HG03135 (cell line): Measurements from ENCODE around the gene HCRTR1.

Source experiments
- ATAC-seq: cut with Tn5 transposase; IDR thresholded peaks from one replicate; pipeline ENCODE4 v1.9.1; 2021; ENCODE audit warnings: mild to moderate bottlenecking, moderate library complexity; ENCODE audit not compliant: unreplicated experiment

Gene HCRTR1

DNA sequence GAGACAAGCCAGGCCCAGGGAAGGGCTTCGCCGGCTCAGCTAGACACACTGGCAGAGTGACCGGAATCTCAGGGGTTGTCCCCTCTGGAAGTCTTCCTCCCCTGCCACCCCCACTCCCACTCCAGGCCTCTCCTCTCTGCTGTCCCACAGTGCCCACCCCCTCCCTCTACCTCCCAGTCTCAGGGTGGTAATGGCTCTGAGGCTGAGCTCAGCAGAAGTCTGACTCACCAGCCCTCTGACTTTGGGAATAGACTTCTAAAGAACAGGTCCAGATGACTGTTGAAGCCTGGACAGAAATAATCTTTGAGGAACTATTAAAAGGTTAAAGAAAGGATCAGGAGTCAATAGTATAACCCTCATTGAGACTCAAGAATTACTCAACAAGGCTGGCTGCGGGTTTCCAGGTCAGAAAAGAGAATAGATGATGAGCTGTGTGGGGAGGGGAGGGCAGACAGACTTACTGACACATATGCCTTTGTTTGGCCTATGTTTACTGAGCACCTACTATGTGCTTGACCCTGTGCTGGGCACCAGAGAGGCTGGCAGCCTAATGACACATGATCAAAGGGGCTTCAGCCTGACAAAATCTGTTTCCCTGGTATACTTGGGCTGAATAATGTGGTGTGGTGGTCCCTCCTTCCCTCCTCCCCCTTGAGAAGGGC, 8.2 kb downstream of the HCRTR1 start:
- ATAC-seq, result no peak

DNA sequence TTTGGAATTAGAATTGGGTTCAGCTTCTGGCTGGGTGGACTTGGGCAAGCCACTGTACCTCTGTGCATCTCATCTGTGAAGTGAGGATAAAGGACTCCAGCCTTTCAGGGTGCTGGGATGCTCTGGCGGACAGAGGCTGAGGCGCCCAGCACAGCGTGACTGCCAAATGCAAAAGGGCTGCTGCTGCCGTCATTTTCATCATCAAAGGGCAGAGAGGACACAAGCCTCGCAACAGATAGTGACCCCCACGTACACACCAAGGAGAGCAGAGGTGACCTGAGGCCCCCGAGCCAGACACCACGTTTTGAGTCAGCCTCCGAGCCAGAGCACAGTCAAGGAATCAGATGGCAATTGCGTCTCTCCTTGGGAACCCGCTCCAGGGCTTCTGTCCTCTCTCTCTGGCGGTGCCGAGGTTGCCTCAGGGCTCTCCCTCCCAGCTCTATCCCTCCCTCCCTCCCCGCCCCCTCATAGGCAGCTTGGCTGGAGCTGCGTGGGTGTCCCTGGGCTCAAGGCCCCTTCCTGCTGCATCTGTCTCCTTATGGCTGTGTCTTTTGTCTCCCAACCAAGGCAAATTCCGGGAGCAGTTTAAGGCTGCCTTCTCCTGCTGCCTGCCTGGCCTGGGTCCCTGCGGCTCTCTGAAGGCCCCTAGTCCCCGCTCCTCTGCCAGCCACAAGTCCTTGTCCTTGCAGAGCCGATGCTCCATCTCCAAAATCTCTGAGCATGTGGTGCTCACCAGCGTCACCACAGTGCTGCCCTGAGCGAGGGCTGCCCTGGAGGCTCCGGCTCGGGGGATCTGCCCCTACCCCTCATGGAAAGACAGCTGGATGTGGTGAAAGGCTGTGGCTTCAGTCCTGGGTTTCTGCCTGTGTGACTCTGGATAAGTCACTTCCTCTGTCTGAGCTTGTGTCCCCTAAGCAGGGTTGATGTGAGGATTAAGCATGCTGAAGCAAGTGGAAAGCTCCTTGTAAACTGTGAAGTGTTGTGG, 9.0 kb downstream of the HCRTR1 start:
- no peak for ATAC-seq

DNA sequence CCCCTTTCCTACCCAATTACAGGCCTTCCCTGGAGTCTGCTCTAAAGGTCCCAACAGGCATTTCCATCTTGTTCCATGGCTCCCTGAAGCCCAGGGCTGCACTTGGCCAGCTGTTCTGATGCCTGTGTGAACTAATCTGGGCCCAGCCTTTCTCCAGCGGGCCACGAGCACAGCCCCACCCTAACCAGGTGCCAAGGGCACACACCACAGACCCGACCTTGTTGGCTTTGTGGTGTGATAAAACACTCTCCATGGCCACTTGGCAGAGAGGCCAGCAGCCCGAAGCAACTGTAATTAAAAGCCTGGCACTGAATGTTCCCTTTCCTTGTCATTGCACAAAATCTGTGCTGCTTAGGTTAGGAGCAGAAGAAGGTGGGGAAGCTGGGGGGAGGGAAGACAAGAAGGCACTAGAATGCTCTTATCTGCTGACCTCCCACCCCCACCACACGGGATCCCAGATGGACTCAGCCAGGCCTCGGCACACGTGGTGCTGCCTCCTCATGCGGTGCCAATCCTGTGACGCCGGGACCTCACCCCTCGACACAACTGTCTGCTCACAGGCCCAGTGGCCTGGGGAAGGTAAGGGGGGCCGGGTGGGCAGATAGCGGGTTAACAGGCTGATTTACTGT, 9.9 kb downstream of the HCRTR1 start:
- ATAC-seq, result no peak

DNA sequence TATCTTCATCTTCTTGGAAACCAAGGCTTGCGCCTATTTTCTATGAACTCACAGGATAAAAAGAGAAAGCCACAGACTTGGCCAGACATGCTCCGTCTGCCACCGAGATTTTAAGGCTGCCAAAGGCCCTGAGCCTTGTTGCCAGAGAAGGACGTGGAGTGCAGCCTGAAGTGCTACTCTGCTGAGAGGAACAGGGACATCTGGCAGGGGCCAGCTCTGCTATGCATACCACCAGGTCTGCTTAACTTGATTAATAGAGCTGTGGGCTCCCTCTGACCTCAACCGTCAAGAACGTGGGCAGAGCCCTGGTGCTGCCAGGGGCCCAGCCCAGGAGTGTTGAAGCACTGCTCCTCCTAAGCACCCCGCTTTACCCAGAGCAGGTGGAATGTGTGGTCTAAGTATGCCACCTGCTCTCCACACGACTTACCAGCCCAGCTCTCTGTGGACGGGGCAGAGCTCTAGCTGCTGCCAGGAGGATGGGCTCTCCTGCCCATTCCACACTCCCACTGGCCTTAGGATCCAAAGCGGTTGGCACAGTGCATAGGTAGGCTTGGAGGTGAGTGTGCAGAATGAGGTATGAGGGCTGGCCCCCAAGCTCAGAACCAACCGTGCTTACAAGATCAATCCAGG, 10.6 kb downstream of the HCRTR1 start:
- ATAC-seq, result no peak

DNA sequence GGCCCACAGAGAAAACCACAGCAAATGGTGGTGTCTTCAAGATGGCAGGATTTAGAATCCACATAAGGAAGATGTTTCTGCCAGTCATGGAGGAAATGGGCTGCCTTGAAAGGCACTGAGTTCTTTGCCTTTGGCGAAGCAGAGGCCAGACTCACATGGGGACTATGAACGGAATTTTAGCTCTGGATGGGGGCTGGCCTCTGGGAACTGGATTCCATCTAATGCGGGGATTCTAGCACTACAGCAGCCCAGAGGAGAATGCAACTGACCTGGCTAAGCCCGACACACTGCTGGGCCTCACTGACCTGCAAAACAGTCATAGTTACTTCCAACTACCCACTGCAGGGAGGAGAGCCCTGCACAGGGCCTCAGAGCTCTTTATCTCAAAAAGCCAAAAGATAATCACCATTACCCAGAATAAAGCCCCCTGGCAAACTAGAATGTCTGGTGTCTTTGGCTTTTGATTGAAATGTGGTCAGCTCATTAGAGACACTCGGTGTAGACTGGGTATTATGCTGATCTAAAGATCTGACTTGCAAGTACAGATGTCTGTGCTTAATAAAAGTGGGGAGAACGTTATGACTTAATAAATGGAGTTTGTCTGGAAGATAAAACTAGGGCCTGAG, 11.6 kb downstream of the HCRTR1 start:
- ATAC-seq, result no peak

DNA sequence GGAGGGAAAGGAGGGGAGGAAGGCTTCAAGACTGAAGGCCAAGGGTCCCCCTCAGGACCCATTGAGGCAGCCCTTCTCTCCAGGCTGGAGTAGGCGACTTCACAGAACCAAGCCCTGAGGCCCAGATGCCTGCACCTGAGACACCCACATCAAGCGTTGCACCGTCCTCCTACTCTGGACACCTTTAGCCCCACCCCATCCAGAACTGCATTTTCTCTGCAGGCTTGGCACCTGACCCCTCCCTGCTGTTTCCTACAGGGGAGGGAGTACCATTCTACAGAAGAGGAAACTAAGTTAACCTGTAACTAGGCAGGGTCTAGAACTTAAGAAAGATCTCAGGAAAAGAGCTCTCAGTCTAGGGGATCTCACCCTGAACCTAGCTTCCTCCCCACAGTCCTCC, 15.2 kb downstream of the HCRTR1 start:
- no peak for ATAC-seq

DNA sequence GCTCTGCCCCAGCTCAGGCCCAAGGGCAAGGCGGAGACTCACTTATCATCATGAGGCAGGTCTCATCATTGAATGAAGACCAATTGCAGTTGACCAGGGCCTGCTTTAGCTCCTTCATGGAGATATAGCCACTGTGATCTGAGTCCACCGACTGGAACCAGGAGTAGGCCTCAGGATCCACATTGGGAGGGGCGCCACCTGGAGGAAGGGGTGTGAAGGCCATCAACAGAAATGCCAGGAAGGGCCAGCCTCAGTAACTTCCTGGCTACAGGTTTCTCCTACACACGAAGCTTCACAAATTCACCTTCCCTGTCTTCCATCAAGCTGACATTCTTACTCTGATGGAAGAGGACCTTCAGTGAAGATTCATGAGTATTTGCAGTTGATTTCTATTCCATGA, 15.6 kb downstream of the HCRTR1 start:
- no peak for ATAC-seq

DNA sequence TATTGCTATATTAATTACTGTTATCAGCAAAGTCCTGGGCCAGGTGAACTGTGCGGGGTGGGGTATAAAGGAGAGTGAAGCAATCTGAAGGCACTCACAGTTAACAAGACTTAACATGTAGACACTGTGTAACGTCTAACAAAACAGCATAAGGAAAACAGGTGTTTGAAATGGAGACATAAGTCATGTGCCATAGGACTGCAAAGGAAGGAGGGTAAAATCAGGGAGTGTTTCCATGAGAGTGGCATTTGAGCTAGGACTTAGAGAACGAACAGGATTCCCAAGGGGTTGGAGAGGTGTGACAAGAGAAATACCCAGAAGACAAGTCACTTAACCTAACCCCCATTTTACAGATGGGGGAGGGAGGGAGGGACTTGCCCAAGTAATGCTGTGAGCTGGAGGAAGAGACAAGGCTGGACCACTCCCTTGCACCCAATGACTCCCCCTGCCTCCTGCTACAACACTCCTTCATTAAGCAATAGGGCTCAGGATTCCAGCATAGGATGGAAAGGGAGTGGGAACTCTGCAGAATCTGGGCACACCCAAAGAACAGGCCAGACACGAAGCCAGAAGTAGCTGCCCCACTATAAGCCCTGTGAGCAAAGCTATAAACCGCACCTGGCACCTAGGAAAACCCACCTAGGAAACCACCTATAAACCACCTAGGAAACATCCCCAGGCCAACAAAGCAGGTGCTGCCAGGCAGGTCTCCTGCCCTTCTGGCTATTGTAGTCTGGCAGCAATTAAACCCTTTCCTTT, 20.6 kb downstream of the HCRTR1 start:
- no peak for ATAC-seq

DNA sequence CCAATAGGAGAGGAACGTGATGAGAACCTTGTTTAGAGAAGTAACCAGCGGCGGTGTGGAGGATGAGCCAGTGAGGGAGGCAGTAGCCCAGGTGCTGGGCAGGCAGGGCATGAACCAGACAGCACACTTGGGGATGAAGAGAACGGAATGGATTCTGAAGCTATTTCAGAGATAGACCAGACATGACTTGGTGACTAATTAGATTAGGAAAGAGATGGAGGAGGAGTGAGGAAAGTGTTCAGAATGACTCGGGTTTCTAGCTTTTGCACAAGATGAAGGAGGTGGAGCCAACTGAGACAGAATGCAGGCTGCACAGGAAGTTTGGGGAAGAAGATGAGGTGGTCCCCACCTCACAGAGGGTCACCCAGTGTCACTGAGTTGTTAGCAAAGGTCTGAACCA, 22.1 kb downstream of the HCRTR1 start:
- no peak for ATAC-seq

DNA sequence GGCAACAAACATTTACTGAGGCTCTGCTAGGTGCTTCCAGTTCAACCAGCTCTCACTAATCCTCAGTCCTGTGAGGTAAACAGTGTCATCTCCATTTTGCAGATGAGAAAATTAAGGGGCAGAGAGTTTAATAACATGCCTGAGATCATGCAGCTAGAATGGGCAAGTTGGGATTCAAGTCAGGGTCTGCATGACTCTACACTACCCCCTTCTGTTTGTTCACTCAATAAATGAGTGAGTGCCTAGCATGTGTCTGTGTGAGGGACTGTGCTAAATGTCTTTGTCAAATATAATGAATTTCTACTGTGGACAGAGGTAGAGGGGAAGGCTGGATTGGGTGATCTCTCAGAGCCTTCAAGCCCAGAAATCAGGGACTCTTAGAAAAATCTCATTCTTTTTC, 22.7 kb downstream of the HCRTR1 start:
- no peak for ATAC-seq

DNA sequence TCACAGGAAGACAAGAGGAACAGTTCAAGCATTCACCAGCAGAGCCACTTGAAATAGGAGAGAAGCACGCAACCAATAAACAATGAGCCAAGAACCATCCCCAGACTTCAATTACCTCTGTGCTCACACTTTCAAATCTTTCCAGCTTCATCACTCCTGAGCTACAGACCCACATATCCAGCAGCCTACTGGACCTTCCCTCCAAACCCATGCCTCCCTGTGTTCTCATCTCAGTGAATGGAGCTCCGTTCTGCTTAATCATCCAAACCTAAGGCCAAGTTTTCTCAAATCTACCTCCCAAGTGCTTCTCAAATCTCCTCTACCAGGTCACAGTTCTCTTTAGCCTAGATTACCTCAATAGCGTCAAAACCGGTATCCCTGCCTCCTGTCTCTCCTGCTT, 23.5 kb downstream of the HCRTR1 start:
- no peak for ATAC-seq

DNA sequence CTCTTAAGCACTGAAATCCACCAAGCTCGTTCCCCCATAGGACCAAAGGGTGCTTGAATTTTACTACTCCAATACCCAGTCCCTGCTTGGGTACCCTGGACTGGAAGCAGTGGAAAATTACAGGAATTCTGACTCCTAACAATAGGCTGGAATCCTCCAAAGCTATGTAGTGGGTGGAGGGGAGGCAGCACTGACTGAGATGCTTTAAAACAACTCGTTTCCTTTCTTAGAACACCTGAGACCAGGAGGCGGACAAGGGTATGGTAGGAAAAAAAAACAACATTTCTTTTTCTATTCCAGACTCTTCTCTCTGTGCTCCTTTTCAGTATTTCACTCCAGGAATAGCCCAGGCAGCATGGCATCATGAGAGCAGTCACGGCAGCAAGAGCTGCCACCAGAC, 24.9 kb downstream of the HCRTR1 start:
- no peak for ATAC-seq

DNA sequence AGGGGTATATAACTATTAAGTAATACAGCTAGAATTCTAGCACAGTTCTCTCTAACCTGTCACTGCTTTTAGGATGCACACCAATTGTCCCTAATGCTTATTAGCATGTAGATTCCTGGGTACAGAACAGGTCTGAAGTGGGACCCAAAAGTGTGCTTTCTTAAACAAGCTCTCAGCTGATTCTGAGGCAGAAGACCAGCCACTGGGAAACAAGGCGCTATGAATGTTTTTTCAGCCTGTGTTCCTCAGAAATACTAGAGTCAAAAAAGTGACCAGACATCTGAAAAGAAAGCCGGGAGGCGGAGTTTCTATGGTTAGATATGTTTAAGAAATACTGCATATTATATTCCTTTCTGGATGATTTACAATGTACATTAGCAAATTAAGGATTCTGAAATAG, 25.4 kb downstream of the HCRTR1 start:
- ATAC-seq, result no peak

DNA sequence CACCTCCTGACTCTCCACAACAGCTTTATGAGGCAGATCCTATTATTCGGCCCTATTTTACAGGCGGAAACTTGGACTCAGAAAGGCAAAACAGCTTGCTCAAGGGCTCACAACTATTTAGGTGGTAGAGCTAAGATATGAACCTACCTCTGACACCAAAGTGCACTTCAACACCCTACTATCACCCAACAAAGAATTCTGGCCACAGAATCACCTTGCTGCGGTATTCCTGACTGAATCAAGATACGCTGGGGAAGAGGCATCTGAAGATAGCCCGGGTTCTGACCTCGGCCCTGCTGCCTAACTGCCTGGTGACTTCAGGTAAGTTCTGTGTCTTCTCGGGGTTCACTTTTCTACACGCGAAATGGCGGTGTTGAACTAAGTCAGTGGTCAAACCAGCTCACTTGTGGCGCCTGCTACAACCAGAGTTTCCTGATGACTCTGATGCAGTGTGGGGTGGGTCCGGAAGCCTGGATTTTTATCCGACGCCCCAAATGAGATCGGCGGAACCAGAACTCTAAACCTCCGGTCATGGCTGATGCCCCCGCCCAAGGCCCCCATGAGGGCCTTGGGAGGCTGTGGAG, 26.6 kb downstream of the HCRTR1 start:
- ATAC-seq, result peak; percentile 11

DNA sequence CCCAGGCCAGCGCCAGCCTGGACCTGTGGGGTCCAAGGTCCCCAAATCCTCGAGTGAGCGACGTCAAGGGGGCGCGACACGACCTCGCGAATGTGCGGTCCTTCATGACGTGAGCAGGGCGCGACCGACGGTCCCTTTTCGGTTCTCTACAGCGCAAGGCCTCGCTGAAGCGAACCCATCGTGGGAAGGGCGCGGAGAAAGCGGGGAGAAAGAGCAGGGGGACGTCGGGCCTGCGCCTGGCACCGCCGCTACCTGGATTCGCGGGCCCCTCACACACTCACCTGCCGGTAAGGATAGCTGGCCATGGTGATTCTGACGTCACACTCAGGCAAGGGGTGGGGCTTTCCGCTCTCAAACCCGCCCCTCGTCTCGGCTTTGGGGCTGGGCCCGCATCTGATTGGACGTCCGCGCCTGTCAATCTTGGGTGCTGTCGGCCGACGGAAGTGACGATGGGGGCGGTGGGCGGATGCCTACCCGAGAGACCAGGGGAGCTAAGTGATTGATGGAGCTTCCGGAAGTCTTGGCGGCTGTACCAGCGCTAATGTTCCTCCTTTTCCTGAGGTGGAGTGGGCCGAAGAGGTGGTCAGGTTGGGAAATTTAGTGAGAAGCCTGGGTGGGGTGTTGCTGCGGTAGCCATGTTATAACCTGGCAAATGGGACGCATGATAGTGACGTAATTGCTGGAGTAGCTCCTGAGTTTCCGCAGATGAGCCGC, 27.2 kb downstream of the HCRTR1 start, which contains the start of gene PEF1:
PEF1 (minus strand) TSS at position 317 of the 714 bp plus-strand sequence; CDS start at position 305, 12 bp downstream.
- peak; percentile 88 for ATAC-seq

DNA sequence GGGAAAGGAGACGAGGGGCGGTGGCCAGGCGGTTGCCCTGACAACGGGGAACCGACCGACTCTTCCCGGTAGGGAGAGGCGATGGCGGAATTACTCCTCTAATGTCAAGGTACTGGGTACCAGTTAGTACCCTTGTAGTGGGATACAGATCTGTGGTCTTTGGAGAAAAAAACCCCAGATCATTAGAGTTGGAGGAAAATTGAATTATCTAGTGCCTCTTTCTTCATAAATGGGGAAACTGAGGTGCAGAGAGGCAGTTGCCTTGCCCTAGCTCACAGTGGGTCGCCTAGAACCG, 27.7 kb downstream of the HCRTR1 start:
- ATAC-seq, result no peak

DNA sequence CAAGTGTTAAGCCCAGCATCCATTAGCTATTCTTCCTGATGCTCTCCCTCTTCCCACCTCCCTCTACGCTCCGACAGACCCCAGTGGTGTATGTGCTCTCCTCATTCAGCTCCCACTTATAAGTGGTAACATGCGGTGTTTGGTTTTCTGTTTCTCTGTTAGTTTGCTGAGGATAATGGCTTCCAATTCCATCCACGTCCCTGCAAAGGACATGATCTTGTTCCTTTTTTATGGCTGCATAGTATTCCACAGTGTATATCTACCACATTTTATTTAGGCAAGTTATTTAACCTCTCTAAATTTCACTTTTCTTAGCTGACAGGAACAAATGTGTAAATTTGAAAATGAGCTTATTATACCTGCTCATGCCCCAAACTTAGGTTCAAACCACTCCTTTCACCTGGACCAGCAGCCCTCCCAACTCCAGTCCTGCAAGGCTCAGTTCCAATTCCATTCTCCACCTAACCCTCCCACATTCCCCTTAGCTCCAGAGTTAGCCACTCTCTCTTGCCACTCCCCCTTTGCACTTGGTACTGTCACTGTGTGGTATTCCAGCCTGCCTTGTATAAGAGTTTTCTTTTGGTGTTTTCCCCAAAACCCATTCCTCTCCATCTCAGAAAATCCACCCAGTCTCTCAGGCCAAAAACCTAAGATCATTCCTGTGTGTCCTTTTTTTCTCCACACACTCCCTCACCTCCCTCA, 28.9 kb downstream of the HCRTR1 start:
- ATAC-seq, result no peak

DNA sequence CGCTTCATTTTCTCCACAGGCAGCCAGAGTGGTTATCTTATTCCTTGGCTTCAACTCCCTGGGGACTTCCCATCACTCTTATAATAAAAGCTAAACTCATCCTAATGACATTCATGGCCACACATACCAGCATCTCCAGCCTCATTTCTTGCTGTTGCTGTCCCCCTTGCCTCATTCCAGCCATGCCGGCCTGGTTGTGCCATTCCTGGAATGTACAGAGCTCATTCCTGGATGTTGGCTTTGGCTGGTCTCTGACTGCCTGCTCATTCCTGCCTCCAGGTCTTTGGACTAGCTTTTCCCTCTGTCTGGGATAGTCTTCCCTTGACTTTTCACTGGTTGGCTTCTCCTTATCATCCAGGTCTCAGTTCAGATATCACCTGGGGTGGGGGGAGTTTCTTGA, 29.6 kb downstream of the HCRTR1 start:
- ATAC-seq, result no peak

DNA sequence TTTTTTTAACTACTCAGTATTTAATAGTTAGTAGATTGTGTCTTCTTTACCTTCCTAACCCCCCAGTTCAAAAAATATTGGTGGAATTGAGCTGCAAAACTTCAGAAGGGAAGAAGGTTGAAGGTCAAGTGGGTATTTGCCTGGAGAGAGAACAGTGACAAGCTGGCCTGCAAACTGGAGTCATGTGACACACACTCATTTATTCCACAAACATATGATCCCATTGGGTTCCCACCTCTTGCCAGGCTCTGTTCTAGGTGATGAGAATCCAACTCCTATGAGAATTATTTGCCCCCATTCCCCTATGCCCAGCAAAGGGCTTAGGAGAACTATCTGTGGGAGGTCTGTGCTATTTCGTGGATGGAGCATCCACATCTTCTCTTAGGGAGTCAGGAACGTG, 30.7 kb downstream of the HCRTR1 start:
- ATAC-seq, result no peak
